ENCODE results near the gene PPP1R12B.
"Not testable (repeated sequence)": the region's sequence is repeated elsewhere in the genome, so short reads cannot be mapped to it uniquely, and the experiment has no call there.

PPP1R12B gene

GRCh38 chr1:202613571-202613970 is 265.1 kb downstream of the PPP1R12B start:
- DNase-seq (ENCODE audit: low read depth in 2 of 2) = no peak

- DNase-seq (ENCODE audit: low read depth in 2 of 2) = peak; percentile 35 to 44
Measured at GRCh38 chr1:202614363-202615207, 266.1 kb downstream of the PPP1R12B start.

DNA sequence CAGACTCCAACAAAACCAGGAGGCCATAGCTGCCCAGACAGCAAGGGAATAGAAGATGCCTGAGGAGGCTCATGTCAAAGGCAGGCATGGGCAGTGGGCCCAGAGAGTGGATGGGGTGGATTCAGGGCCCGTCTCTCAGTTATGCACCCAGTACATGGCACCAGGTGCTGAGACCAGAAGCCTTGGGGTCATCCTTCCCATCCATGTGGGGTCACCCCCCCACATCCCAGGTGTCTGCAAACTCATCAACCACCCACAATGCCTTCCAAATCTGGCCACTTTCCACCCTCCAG is 266.7 kb downstream of the PPP1R12B start:
- not testable (repeated sequence) for DNase-seq (ENCODE audit: low read depth in 2 of 2)

DNA sequence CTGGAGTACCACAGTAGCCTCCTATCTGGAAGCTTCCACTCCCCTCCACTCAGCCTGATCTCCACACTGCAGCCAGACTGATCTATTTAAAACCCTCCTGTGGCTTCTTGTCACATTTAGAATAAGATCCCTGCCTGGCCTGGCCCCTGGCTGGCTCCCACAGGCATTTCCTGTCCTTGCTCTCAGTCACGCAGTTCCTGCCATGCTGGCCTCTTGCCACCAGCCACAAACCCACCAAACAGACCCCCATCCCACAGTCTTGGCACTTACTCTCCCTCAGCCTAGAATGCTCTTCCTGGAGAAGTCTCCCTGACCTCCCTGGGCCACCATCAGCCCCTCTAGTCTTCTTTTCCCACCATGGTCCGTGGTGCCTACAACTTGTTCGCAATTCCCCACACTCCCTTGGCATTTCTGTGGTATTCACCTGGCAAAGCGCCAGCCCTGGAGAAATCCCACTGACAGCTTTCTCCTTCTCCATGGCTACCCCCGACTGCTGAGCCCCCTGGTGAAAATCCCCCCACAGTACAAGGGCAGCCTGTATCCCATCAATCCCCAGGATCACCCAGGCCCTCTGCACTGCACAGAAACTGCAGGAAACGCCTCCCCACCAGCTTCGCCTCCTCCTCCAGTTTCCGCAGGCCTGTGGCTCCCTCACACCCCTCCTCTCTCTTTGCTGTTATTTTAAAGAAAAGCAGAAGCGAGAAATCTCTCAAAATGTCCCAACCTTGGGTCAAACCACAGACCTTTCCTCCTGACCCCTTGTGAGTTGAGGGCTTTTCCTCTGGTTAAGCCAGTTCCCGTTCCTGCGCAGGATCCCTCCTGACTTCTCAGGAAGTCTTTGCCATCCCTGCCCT is 267.2 kb downstream of the PPP1R12B start:
- DNase-seq (ENCODE audit: low read depth in 2 of 2) = peak; percentile 60 to 67

DNA sequence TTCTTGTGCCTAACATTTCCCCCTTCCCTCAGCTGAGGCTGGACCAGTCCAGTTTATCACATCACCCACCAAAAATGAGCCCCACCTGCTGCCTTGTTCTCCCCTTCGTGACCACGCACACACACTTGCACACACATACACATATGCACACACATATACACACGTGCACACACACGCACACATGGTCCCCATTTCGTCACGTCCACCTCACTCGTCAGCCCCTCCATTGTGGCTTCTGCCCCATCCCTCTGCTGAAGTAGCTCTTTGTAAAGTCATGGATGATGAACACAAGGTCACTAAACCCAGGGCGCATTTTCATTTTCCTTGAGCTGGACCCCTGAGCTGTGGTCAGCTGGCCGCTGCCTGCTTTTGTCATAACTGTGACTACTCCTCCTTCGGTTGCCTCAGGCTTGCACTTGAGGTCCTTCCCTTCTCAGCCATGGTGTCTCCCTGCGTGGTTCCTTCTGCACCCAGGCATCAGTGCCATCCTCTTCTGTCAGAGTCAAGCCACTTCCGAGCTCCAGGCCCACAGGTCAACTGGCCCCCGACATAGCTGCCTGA is 267.9 kb downstream of the PPP1R12B start:
- DNase-seq (ENCODE audit: low read depth in 2 of 2) = no peak

- not testable (repeated sequence) for DNase-seq (ENCODE audit: low read depth in 2 of 2)
Measured at GRCh38 chr1:202619012-202619411, 270.5 kb downstream of the PPP1R12B start.

DNA sequence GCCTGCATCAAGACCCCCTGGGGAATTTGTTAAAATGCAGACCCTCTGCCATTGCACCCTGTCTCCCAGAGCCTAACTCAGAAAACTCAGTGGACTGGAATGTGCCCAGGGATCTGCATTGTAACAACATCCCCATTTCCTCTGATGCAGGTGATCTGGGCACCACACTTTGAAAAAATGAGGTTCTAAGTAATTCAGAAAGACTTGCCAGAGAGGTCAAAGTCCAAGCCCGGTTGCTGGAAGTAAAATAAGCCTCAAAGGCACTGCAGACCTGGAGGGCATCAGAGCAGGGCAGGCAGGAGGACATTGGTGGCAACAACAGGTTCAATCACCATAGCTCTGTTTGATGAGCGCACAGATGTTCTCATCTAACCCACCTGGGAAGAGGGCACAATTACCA is 271.0 kb downstream of the PPP1R12B start:
- no peak for DNase-seq (ENCODE audit: low read depth in 2 of 2)

DNA sequence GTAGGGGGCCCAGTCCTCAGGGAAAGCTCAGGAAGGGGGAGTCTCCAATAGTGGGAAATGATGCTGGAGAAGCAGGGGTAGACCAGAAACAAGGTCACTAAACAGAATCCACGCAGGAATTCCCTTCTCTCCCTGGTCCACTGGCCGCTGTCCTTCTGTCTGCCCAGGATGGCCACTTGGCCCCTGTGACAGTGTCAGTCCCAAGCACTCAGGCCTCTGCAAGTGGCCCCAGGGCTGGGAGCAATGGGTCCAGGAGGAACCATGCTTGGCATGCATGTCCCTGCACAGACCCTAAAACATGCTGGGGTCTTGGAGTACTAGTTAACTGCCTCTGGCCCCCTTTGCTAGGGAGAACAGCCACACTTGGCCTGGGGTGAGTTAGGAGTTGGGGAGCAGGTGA is 271.5 kb downstream of the PPP1R12B start:
- not testable (repeated sequence) for DNase-seq (ENCODE audit: low read depth in 2 of 2)

- no peak for DNase-seq (ENCODE audit: low read depth in 2 of 2)
Measured at GRCh38 chr1:202621446-202621845, 272.9 kb downstream of the PPP1R12B start.

GRCh38 chr1:202622388-202622787 is 273.9 kb downstream of the PPP1R12B start:
- DNase-seq (ENCODE audit: low read depth in 2 of 2) = no peak

- DNase-seq (ENCODE audit: low read depth in 2 of 2) = no peak
Measured at GRCh38 chr1:202623075-202623474, 274.6 kb downstream of the PPP1R12B start.

DNA sequence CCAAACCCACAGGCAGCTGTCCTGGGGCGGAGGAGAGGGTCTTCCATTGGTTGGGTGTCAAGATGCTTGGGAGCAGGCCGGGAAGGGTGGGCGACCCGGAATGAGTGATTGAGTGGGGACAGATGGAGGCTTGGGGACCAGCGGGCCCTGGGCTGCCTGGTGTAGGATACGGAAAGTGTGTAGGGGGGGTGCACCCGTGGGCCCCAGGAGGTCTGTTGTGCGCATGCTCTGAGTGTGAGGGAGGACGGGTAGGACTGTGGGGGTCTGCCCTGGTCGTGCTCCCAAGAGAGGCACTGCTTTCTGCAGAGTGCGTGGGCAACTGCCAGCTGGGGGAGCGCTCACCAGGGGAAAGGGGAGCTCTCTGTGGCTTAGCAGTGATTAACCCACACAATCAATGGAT is 275.0 kb downstream of the PPP1R12B start:
- DNase-seq (ENCODE audit: low read depth in 2 of 2) = not testable (repeated sequence)

GRCh38 chr1:202624088-202624780 is 275.7 kb downstream of the PPP1R12B start:
- no peak for DNase-seq (ENCODE audit: low read depth in 2 of 2)

DNA sequence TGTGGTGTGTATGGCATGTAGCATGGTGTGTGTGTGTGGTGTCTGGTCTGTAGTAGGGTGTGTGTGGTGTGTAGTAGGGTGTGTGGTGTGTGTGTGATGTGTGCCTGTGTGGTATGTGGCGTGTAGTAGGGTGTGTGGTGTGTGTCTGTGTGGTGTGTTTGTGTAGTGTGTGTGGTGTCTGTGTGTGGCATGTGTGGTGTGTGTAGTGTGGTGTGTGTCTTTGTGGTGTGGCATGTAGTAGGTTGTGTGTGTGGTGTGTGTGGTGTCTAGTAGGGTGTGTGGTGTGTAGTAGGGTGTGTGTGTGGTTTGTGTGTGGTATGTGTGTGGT is 276.2 kb downstream of the PPP1R12B start:
- no peak for DNase-seq (ENCODE audit: low read depth in 2 of 2)

GRCh38 chr1:202625416-202626360 is 277.2 kb downstream of the PPP1R12B start:
- DNase-seq (ENCODE audit: low read depth in 2 of 2) = no peak

DNA sequence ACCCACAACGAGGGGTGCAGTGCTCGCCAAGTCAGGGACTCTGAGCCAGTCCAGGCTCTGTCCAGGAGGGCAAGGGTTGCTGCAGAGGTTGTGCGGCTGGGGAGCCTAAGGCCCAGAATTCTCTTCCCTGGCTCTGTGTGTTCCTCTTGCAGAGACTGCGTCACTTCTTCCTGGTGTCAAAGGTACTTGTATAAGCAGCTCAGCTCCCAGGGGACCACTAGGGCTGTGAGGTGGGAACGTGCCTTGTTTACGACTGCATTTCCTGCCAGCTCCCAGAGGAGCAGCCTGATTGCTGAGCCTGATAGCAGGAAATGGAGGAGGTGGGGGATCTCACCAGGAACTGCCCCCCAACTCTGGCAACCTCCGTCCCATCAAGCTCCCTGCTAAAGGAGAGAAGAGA is 278.5 kb downstream of the PPP1R12B start:
- not testable (repeated sequence) for DNase-seq (ENCODE audit: low read depth in 2 of 2)

- DNase-seq (ENCODE audit: low read depth in 2 of 2) = no peak
Measured at GRCh38 chr1:202627841-202628565, 279.5 kb downstream of the PPP1R12B start.

DNA sequence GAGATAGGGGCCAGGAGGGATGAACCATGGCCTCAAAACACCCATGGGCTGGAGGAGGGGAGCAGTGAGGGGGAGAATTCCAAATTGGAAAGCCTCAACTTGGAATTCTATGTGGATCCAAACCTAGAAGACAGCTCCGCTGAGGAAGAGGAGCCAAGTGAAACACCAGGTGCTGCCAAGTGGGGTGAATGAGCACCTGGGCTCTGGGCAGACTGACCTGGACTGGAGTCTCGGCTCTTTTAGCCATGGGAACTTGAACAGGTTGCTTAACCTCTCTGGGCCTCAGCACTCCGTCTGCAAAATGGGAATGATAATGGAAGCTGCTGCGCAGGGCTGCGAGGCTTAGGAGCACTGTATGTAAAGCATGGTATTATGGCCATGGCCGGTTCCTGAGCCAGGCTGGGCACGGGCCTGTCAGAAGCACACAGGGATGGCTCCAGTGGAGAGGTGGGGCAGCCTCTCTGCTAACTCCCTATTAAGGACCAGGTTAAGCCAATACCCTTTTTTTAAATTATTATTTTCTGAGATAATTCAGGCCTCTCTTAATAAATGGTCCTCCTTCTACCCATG is 280.2 kb downstream of the PPP1R12B start:
- no peak for DNase-seq (ENCODE audit: low read depth in 2 of 2)

- DNase-seq (ENCODE audit: low read depth in 2 of 2) = not testable (repeated sequence)
Measured at GRCh38 chr1:202629257-202629811, 280.8 kb downstream of the PPP1R12B start.

- not testable (repeated sequence) for DNase-seq (ENCODE audit: low read depth in 2 of 2)
Measured at GRCh38 chr1:202630096-202630495, 281.6 kb downstream of the PPP1R12B start.
